ENCODE results near the gene GALT.

DNA sequence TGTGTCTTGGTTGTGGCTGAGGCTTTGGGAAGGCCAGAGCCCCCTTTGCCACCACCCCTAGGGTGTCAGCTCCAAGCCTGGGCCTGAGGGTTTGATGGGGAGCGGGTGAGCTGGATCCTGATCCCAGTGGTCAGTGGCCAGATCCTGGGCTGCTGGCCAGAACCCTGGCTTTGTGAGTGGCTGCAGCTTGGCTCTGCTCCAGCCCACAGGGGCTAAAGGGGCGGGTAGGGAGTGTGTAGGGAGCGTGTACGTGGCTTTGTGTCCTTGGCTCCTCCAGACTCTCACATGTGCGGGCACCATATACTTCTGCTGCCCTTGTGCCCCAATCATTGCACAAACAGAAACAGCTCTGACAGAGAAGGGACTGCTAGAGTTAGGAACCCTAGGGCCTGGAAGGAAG is 4.3 kb downstream of the GALT start:
- TF ChIP-seq, protein P1, sequence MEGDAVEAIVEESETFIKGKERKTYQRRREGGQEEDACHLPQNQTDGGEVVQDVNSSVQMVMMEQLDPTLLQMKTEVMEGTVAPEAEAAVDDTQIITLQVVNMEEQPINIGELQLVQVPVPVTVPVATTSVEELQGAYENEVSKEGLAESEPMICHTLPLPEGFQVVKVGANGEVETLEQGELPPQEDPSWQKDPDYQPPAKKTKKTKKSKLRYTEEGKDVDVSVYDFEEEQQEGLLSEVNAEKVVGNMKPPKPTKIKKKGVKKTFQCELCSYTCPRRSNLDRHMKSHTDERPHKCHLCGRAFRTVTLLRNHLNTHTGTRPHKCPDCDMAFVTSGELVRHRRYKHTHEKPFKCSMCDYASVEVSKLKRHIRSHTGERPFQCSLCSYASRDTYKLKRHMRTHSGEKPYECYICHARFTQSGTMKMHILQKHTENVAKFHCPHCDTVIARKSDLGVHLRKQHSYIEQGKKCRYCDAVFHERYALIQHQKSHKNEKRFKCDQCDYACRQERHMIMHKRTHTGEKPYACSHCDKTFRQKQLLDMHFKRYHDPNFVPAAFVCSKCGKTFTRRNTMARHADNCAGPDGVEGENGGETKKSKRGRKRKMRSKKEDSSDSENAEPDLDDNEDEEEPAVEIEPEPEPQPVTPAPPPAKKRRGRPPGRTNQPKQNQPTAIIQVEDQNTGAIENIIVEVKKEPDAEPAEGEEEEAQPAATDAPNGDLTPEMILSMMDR (conservative IDR thresholded peaks at IDR 0.05; ENCODE audit: low read depth, low read length) = no peak
- TF ChIP-seq BHLHE40 (IDR thresholded peaks at IDR 0.05; ENCODE audit: low read depth, low read length) (no peak), RFX5 (IDR thresholded peaks at IDR 0.05; ENCODE audit: low read depth, low read length) (no peak), POLR2A (IDR thresholded peaks at IDR 0.05; ENCODE audit: low read depth, low read length) (no peak), MAFK (IDR thresholded peaks at IDR 0.05; ENCODE audit: low read depth, low read length) (no peak), MAZ (IDR thresholded peaks at IDR 0.05; ENCODE audit: borderline replicate concordance, low read depth, low read length) (no peak), MXI1 (IDR thresholded peaks at IDR 0.05; ENCODE audit: borderline replicate concordance, low read depth, low read length) (no peak), SMC3 (IDR thresholded peaks at IDR 0.05; ENCODE audit: low read depth, low read length) (no peak), CEBPB (IDR thresholded peaks at IDR 0.05; ENCODE audit: low read depth, low read length) (no peak)
- TF ChIP-seq, protein P2, sequence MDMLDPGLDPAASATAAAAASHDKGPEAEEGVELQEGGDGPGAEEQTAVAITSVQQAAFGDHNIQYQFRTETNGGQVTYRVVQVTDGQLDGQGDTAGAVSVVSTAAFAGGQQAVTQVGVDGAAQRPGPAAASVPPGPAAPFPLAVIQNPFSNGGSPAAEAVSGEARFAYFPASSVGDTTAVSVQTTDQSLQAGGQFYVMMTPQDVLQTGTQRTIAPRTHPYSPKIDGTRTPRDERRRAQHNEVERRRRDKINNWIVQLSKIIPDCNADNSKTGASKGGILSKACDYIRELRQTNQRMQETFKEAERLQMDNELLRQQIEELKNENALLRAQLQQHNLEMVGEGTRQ (IDR thresholded peaks at IDR 0.05; ENCODE audit: low read depth, low read length) = no peak
- TF ChIP-seq, protein P3, sequence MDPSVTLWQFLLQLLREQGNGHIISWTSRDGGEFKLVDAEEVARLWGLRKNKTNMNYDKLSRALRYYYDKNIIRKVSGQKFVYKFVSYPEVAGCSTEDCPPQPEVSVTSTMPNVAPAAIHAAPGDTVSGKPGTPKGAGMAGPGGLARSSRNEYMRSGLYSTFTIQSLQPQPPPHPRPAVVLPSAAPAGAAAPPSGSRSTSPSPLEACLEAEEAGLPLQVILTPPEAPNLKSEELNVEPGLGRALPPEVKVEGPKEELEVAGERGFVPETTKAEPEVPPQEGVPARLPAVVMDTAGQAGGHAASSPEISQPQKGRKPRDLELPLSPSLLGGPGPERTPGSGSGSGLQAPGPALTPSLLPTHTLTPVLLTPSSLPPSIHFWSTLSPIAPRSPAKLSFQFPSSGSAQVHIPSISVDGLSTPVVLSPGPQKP (IDR thresholded peaks at IDR 0.05; ENCODE audit: borderline replicate concordance, low read depth, low read length) = no peak
